ENCODE results near the gene FRMD7.
"Not testable (repeated sequence)": the region's sequence is repeated elsewhere in the genome, so short reads cannot be mapped to it uniquely, and the experiment has no call there.

Gene FRMD7, protein sequence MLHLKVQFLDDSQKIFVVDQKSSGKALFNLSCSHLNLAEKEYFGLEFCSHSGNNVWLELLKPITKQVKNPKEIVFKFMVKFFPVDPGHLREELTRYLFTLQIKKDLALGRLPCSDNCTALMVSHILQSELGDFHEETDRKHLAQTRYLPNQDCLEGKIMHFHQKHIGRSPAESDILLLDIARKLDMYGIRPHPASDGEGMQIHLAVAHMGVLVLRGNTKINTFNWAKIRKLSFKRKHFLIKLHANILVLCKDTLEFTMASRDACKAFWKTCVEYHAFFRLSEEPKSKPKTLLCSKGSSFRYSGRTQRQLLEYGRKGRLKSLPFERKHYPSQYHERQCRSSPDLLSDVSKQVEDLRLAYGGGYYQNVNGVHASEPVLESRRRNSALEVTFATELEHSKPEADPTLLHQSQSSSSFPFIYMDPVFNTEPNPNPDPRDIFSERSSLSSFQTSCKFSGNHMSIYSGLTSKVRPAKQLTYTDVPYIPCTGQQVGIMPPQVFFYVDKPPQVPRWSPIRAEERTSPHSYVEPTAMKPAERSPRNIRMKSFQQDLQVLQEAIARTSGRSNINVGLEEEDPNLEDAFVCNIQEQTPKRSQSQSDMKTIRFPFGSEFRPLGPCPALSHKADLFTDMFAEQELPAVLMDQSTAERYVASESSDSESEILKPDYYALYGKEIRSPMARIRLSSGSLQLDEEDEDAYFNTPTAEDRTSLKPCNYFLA

DNA sequence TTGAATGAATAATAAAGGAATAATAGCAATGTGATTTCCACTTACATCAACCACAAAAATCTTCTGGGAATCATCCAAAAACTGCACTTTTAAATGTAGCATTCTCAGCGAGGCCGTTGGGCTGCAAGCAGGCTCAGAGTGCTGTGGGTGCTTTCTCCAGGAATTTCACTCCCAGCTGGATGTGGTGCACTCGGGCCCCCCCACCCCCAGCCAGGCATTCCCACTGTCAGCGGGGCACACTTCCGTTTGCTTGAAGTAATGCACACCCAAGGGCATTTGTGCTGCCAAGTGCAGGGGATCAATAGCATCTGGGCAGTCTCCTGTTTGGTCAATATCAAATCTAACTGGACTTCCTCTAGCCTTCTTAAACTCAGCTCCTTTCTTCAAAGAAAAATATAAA lies at the start of gene FRMD7:
TSS of gene FRMD7 (minus strand) at position 278 of the 400 bp plus-strand sequence. CDS start at position 102, 176 bp downstream.
- no peak for DNase-seq

DNA sequence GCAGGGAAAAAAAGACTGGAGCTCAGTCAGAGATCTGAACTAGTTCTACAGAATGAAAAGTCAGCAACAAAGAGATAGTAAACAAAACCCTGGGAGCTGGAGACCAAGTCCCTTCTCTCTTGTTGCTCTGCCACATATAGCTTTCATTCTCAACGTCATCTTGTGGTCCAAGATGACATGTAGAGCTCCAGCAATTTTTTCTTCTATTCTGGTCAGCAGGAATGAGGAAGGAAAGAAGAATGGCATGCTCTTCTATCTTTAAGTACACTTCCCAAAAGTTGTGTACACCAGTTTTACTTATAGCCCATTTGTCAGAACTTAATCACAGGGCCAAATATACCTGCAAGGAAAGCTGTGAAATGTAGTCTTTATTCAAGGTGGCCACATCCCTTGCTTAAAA lies 45.8 kb upstream of the FRMD7 start:
- no peak for DNase-seq

DNA sequence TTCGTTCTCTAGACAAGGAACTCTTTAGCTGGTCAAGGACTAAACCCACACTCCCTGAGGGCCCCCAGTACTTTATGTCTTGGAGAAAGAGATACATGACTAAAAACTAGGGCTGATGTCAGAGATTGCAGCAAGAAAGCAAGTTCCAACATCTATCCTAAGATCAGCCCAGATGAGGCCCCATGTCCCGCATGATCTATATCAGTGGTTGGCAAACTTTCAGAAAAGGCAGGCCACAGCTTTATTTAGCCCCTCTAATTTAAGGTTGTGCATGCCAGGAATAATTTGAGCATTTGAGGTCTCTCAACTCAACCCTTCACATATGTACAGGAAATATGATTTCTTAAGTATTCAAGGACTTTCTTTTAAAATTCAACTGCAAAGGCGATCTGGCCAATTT lies 44.1 kb upstream of the FRMD7 start:
- DNase-seq, result no peak

DNA sequence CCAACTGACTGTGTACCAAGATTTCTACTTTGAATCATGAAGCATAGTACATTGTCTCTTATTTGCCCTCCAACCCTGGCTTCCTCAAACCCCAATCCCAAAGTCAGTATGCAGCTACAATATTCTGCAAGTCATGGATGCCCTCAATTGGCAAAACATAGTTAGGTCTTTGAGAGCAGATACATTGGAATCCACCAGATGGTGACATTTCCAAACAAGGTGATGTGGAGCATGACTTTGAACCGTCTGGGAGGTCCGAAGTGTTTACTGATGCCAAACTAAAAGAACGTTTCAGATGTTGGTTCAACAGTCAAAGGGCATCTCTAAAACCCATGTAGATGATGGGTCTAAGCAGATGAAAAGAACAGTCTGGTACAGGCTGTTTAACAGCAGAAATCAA lies 43.7 kb upstream of the FRMD7 start:
- DNase-seq, result no peak

DNA sequence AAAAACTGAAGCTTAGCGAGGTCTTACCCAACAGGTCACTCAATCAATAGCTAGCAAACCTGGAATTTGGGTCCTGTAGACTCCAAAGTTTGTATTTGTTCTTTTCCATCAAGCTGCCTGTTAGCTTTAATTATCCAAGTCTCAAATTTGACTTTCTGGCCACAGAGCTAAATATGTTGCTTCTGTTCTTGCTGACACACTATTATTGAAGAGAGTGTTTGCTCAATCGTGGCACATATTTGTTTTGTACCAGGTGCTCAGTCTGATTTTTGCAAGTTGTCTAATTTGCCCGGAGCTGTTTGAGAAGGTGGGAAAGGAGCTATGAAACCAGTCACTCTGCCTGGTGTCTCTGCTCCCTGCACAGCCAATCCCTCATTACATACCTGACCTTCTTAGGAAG lies 41.7 kb upstream of the FRMD7 start:
- DNase-seq, result no peak

DNA sequence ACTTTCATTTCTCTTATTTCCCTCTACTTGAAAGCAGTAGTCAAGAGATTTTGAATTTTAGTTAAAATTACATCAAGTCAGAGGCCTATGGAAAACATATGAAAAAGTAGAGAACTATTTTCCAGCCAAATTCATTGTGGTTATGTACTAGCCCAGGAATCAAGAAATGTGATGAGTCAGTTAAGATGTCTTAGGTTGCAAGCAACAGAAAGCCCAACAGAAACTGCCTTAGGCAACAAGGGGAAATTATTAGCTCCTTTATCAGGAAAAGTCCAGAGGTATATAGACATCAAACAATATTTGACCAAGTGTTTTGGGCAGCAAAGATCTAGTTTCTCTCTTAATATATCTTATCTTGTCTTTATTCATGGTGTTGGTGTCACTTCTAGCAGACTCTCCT lies 37.8 kb upstream of the FRMD7 start:
- no peak for DNase-seq

DNA sequence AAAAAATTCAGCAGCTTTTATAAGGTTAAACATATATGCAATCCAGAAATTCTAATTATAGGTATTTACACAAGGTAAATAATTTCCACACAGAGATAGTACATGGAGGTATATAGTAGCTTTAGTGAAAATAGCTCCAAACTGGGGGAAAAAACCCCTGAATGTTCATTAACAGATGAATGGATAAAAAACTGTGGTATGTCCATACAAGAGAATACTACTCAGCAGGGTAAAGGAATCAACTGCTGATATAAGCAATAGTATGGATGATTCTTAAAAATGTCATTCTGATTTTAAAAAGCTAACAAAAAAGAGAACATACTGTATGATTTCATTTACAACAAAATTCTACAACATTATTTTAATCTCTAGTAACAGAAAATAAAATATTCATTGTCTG lies 37.2 kb upstream of the FRMD7 start:
- no peak for DNase-seq

DNA sequence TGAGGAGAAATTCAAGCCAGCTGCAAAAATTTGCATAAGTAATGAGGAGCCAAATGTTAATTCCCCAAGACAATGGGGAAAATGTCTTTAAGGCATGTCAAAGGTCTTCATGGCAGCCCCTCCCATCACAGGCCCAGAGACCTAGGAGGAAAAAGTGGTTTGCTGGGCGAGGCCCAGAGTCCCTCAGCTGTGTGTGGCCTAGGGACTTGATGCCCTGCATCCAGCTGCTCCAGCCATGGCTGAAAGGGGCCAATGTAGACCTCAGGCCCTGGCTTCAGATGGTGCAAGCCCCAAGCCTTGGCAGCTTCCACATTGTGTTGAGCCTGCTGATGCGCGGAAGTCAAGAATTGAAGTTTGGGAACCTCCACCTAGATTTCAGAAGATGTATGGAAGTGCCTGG lies 35.3 kb upstream of the FRMD7 start:
- not testable (repeated sequence) for DNase-seq

DNA sequence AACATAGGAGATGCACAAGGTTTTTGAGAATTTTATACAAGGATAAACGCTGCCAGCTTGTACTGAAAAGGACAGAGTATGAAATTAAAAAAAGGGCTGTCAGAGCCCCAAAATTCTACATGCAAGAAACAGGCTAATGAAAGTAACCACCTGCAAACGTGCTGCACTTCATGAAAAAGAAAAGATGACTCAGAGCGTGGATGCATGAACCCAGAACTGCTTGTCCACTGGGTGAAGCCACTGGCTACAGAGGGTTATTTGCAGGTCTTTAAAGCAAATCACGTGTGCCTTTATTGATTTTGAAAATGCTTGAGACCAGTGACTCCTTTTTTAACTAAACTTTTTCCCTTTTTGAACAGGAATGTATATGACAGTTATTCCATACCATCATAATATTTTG lies 25.3 kb upstream of the FRMD7 start:
- DNase-seq, result no peak

DNA sequence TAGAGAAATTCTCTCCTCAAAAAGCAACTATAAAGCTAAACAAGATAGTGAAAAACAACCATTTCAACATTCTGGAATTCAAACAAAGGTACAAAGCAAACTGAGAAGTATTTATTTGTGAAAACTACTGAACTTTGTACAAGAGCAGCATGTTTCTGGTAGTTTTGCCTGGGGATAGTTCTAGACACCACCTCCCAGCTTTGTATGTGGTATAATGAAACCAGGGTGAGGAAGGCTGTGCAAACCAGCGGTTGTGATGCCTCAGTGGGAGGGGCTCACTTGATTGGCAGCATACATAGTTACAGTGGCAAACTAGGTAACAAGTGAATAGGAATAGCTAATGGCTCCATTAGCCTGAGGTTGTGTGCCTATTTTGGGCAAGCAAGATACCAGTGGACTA lies 18.6 kb upstream of the FRMD7 start:
- no peak for DNase-seq

DNA sequence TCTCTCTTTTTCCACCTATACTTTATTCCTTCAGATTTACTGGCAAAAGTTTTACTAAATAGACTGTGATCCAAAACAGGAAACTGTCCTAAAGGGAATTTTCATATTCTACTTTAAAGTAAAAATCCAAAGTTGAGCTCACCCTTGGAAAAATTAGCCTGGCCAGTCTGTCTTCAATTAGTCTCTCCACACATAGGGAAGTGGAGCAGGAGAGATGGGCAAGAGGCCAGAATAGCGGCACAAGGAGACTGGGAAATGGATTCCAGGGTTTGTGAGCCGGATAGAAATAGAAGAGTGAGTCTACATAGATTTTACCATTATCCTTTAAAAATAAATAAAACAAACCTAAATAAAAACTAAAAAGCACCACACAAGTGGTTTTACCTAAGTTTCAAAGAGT lies 16.2 kb upstream of the FRMD7 start:
- no peak for DNase-seq

DNA sequence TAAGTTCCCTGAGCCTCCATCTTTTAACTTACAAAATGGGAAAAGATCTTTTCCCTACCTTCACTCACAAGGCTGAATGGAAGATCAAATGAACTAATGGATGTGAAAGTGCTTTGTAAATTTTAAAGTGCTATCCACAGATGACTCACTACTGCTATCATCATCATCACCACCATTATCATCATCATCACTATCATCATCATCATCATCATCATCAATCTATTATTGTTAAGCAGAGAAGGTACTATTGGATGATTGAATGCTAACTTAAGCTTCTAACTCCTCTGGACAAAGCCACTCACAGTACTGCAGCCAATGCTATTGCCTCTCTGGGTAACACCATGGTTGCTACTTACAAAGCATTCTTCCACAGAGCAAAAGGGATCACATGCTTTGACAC lies 1.9 kb downstream of the FRMD7 start:
- DNase-seq, result no peak

DNA sequence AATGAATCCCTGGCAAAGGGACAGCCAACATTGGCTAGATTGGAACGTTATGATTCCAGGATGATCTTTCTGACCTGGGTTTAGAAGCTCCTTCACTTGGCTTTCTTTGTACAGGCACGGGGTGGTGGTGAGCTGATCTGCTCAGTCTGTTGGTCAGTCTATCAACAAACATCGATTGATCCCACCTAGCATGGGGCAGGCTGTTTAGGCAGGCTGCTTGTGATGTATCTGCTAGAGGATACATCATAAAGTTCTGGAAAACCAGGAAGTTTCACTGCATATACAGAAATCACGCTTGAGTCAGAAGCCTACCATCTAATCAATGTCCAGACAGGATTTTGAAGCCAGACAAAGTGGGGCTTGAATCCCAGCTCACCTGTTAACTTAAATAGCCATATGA lies 6.9 kb downstream of the FRMD7 start:
- no peak for DNase-seq

DNA sequence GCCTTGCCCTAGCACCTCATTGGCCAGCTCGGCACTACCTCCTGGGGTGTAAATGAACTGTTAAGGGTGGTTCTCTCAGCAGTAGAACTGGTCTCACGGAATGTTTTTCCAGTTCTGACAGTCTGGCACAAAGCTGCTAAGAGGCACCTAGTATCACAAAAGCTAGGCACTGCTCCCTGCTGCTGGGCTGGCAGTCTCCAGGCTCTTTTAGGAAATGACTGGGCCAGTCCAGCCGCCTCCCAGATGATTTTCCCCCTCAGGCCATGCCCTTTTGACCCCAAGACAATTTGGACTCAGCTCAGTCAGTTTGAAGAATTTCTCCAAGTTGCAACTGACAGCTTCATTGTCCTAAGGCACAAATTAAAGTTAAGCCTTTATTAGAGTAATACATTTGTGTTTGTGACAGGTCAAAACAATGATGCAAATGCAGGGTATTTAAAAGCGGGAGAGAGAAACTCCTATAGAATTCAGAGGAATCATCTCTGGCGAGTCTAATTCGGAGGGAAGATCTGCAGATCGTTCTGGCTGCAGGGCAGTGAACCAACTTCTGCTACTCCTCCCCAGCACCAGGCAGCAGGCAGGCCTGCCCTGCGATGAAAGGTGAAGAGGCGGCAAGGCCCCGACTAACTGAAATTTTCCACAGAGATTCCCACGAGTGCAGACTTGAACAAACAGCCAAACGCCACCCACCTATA lies 7.9 kb downstream of the FRMD7 start:
- DNase-seq, result no peak

DNA sequence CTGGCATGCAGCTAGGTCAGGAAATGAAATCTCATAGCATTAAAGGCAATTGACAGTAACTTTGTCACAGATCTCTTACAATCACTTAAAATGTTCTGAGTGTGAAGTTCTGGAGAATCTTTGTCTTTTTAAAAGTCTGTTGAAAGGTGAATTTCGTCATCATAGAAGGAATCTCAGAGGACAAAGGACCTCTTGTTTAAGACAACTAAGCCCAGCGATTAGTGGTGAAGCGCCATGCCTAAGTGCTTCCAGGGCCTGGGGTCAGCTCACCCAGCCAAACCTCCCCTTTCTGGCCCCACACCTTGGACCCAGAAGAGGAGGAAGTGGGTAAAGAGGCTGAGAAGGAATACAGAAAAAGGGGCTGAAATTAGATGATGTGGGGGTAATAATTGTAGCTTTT lies 8.5 kb downstream of the FRMD7 start:
- no peak for DNase-seq

DNA sequence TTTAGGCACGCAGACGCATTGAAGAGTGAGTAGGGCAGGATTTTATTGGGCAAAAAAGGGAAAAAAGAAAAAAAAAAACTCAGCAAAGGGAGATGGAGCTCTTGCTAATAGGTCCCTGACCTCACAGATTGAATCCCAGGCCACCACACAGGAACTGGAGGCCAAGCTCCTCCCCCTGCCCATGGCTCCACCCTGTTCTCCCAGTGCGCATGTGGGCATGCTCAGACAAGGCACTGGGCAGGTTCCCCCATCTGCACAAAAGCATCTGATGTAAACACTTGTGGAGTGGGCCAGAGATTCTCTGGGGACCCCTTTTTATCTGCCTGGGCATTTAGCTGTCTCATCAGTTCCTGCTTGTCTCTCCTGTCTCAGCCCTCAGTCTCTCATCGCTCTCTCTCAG lies 9.5 kb downstream of the FRMD7 start:
- no peak for DNase-seq

DNA sequence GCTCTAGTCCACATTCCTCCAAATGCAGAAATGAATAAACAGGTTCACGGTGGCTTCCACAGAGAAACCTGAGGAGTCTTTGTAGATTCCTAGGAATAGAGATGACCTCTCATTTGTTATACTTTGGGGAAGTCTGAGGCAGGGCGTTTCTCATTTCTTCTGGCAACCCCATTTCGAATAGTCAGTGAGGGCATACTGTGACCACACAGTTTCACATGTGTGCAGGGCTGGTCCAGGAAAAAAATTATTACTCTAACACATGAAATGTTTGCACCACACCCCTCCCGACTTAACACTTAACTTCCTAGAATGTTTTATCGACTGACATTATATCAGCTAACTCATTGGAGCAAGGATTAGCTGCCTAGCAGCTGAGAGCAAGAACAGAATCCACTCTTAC lies 12.0 kb downstream of the FRMD7 start:
- DNase-seq, result no peak

DNA sequence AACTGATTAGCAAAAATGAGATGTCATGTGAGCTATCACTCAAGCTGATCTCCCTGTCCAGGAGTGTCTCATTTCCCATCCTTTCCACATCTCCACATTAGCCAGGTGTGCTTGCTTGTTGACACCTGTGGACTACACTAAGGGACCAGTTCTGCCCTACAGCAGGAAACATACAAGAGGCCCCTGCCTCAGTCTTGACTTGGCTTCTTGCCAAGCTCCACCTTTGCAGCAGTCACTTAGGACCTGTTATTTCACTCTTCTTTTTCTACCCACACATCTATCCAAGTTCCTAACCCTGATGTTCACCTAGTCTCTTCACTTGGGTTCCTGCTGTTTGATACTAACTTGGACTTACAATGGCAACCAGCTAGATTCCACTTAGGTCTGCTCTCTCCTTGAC lies 13.2 kb downstream of the FRMD7 start:
- no peak for DNase-seq

DNA sequence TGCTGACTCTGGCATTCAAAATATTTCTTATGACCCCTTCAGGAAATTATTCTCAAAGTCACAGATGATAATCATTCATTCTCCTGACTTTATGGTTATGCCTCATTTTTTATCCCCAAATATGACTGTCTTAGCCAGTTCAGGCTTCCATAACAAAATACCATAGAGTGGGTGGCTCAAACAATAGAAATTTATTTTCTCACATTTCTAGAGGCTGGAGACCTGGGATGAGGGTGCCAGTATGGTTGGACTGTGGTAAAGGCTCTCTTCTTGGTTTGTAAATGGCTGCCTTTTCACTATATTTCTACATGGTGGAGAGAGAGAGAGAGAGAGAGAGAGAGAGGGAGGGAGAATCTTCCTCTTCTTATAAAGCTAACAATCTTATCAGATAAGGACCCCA lies 20.5 kb downstream of the FRMD7 start:
- no peak for DNase-seq

DNA sequence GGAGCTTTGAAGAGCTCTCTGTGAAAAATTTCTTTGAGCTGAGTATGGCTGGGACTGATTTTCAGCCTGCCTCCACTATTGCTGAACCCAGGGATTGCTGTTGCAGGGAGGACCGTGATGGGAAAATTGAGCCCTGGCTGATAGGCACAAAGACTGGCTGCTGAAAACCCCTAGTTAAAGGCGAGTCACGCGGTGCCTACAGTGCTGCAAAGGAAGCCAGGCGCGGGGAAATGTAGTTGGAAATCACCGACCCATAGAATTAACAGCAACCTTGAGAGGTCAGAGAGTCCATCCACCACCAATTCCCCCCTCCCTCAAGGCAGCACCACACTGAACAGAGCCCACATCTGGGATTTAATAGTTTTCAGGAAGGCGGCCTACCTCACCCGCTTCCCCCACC lies 26.0 kb downstream of the FRMD7 start:
- no peak for DNase-seq

DNA sequence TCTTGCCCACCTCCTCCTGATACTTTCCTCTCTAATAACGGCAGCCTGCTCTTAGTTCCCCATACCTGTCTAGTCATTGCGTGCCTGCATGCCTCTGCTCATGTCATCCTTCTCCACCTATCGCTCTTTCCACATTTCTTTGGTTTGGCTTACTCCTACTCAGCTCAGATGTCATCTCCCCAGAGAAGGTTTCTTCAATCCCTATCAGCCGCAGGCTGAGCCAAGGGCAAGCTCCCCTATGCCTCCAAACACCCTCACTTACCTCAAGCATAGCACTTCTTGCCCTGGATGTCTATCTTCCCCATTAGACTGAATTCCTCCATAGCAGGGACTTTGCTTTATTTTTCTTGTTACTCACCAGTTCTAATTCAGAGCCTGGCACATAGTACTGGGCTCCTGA lies 26.6 kb downstream of the FRMD7 start:
- DNase-seq, result no peak

DNA sequence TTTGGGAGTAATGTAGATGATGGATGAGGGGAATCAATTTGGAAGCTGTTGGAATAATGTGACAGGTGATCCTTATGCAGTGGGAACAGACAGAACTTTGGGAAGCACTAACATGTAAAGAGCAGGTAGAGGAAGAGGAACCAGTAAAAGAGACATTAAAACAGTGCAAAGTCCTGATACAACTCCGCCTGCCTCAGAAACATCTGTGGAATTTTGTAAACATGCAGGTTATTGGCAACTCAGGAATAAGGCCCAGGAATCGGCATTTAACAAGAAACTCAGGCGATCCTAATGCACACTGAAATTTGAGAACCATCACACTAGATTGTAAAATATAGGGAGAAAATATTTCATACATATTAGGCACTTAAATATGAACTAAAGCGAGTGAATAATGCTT lies 29.1 kb downstream of the FRMD7 start:
- not testable (repeated sequence) for DNase-seq

DNA sequence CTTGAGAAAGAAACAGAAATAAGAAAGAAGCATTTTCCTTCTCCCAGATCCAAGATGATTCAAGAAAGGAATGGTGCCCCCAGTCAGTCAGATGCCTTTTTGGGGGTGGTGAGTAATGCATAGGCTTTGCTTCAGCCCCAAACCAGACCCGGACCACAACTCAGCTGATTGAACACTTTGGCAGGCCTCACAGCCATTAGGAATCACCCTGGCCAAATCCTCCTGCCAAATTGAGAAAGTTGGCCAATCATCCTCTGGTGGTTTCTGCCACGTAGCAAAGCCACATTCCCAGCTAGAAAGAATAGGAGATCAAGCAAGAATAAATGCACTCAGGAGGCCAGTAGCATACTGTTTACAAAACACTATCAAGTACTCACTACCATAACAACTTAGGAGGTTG lies 33.7 kb downstream of the FRMD7 start:
- DNase-seq, result no peak

DNA sequence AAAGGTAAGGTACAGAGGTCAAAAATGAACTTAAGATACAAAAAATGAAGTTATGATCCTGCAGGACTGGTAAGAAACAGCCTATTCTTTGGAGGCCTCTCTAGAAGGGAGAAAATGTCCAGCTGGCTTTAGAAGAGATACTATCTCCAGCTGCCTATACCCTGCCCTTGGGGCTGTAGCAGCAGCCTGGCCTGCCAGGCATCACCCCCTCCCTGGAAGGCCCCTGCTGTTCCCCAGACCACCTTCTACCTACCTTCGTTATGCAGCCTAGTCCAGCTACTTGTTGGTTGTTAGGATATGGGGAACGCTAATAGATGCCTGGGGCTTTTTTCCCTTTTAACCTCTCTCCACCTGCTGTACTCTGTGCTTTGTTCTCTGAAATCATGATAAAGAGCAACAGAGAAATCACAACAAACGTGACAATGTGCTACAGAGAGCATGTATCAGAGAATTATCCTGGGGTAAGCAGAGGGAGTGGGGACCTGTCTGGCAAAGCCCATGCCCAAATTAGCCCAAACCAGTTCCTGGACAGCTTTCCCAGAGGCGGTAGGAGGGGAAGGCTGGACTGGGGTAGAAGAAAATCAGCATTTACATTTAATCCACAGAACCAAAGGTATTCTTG lies 34.5 kb downstream of the FRMD7 start:
- DNase-seq, result no peak

All from activated CD8-positive, alpha-beta memory T cell treated with anti-CD3 and anti-CD28 coated beads, Interleukin-2, amount 50 U/mL, for 4 hours (primary cell).